GM19463 (cell line): ENCODE measurements around the gene CCDC28B.
"Not testable (repeated sequence)": the region's sequence is repeated elsewhere in the genome, so short reads cannot be mapped to it uniquely, and the experiment has no call there.

Experiments
- ATAC-seq: cut with Tn5 transposase; IDR thresholded peaks from one replicate; pipeline ENCODE4 v1.9.1; 2021; ENCODE audit warnings: mild to moderate bottlenecking, moderate library complexity; ENCODE audit not compliant: unreplicated experiment

The CCDC28B gene

DNA sequence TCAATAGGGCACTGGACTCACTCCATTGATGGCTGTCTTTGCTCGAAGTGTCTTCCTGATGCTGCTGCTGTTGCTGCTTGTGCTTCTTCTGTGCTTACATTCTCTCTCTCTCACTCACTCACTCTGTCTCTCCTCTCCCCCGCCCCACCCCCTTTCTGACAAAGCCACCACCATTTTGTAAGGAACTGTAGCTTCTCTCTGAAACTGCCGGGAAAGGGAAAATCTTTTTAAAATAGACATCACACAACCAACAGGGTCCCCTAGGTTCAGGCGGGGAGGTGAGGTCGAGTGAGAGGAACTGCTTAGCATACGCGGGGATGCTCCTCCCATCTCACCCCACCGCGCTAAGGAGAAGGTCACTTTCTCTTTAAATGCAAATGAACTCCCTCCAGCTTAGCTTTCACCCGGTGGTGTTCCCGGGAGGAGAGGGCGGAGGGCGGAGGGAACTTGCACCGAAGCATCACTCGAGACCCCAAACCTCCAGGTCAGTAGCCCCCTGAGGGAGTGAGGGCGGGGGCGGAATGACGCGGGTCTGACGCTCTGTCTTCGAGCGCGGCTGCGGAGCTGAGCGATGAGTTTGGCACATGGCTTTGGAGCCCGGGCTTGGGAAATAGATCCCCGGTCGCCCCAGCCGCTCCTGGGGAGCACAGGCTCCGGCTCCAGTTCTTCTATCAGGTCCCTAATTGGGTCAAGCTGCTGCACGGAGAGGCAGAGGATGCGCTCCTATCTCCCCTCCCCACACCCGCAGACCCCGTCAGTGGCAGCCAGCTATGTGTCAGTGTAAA lies at the start of gene CCDC28B:
Gene CCDC28B (plus strand): TSS at position 370 of the 785 bp plus-strand sequence. CDS start 1,341 bp downstream, outside the sequence.
- peak; percentile 42 for ATAC-seq

DNA sequence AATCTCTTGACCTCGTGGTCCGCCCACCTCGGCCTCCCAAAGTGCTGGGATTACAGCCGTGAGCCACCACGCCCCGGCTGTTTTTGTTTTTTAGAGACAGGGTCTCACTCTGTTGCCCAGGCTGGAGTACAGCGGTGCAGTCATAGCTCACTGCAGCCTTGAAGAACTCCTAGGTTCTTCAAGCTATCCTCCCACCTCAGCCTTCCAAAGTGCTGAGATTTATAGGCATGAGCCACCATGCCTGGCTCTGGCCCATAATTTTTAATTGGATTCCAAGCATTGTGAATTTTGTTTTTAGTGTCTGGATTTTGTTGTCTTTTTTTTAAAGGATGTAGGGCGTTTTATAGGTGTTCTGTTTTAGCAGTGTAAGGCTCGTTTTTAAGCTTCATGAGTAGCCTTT lies 49.5 kb upstream of the CCDC28B start:
- ATAC-seq: no peak

DNA sequence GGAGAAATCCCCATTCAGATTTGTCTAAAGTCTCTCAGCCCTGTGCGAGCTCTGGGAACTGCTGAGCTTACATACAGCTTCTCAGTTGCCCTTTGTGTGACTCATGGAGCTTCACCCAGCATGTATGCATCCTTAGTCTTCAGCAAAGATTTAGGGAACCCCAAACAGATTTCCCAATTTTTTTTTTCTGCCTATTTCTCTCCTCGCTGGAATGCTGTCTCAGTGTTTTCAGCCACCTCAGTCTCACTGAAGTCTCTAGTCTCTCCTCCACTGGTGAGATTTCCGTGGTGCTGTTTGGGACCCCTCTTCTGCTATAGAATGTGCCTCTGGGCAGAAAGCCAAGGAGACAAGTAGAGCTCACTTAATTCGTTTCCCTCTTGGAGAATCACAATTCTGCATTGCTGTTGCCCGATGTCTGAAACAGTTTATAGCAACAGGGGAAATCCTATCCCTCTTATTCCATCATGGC lies 49.0 kb upstream of the CCDC28B start:
- no peak for ATAC-seq

DNA sequence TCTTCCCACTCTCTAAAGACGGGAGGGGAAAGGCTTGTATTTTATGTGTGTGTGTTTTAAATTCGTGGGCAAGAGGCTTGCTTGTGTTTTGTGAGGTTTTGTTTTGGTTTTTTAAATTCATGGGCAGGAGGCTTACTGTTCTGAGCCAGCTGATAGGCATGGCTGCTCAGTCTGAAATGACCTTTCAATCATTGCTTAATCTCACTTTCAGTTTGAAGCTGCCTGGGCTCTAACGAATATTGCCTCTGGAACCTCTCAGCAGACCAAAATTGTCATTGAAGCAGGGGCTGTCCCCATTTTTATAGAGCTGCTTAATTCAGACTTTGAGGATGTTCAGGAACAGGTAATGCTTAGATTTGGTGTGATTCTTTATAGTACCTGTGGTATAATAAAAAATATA lies 41.2 kb upstream of the CCDC28B start:
- ATAC-seq: no peak

DNA sequence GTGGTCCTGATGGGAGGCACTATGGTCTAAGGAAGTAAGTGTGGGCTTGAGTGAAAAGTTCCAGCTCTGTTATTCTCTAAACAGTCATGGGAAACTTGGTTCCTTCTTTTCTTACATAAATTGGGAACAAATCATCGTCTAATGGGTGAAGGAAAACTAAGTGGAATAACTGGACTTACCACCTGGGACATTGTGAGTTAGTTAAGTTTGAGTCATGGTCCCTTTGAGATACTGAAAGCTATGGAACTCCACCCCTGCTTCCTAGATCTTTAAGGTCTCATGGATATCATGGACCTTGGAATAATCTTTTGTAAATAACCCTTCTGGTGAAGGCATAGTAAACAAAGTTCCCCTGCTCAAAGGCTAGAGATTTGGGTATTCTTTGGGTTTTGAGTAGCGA lies 37.0 kb upstream of the CCDC28B start:
- ATAC-seq: no peak

DNA sequence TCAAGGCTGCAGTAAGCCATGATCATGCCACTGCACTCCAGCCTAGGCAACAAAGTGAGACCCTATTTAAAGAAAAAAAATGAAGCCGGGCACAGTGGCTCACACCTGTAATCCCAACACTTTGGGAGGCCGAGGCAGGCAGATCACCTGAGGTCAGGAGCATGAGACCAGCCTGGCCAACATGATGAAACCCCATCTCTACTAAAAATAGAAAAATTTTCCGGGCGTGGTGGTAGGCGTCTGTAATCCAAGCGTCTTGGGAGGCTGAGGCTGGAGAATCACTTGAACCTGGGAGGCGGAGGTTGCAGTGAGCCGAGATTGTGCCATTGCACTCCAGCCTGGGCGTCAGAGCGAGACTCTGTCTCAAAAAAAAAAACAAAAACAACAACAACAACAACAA lies 34.8 kb upstream of the CCDC28B start:
- not testable (repeated sequence) for ATAC-seq

DNA sequence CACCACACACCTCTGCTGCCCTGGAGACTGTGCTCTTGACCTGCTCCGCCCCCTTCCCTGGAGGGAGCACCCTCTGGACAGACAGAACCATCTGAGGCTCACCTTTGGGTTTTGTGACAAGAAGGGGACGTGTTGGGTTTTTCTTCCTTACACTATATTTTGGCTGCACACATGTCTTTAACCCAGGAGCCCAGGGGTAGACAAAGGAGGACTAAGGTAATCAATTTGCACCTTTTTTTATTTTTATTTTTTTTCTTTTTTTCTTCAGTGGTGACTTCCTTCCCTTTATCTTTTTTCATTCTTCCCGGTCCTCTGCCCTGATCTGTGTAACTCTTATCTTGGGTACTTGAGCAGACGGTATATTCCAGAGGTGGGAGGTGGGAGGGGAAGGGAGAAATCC lies 29.4 kb upstream of the CCDC28B start:
- no peak for ATAC-seq

DNA sequence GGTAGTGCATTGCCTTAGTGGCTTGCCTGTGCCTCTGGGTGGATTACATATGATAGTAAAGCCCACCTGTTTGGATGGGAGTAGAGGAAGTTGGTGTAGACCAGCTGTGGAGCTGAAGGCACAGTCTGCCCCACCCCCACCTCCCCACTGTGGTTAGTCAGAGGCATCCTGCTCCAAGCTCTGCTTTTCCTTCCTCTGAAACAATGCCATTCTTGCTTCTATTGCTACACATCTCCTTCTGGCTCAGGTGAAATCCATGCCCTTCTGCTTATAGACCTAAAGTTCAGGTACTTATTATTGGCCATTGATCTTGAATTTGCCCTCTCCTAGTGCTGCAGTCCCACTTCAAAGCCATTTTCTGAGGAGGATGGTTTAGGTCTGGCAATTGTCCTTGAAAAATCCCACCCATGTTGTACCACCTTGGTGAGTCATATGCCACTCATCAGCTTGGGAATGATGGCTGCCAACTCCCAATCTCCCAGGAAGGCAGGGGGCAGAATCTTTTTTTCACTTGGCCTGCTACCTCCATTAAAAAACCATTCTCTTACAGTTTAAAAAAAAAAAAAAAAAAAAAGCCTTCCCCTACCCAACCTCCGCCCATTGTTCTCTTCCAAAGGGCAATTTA lies 27.7 kb upstream of the CCDC28B start:
- ATAC-seq: no peak

DNA sequence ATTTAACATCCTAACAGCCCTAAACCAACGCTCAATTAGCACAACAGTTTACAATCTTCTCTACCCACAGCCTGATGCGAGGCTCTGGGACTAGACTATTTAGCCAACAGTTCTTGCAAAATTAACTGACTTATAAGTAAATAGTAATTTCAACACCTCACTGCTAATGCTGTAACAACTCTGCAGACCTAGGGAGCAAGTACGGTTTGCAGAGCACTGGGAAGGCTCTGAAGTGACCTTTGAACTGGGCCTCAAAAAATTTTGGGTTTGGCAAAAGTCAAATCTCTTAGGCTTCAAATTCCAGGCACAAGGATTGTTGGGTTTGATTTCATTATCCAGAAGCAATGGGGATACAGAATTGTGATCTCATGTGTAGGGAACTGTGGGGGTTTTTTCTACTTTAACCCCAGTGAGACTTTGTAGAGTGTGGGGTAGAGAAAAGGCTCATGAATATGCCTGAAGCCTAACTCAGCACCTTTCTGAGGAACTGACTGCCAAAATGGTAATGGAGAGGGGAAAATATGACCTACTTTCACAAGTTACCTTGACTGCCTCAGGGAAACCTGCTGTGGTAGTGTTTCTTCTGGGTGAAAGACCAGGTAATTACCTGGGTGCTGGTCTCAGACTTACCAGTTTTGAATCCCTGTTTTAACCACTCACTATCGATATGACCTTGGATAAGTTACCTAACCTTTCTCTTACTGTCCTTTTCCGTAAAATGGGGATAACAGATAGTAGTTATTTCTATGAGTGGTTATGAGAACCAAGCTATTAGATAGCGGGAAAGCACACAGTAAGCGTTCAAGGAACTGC lies 21.8 kb upstream of the CCDC28B start:
- ATAC-seq: no peak

DNA sequence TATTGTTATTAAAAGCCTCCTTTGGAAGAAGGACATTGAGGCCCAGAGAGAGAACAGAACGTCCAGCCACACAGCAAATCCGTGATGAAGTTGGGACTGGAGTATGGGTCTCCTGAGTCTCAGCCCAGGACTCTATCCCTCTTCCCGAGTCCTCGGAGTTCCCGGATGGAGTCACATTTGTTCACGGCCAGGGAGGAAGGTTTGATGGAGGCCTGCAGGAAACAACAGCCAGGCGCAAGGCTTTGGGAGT lies 21.3 kb upstream of the CCDC28B start:
- ATAC-seq: no peak

DNA sequence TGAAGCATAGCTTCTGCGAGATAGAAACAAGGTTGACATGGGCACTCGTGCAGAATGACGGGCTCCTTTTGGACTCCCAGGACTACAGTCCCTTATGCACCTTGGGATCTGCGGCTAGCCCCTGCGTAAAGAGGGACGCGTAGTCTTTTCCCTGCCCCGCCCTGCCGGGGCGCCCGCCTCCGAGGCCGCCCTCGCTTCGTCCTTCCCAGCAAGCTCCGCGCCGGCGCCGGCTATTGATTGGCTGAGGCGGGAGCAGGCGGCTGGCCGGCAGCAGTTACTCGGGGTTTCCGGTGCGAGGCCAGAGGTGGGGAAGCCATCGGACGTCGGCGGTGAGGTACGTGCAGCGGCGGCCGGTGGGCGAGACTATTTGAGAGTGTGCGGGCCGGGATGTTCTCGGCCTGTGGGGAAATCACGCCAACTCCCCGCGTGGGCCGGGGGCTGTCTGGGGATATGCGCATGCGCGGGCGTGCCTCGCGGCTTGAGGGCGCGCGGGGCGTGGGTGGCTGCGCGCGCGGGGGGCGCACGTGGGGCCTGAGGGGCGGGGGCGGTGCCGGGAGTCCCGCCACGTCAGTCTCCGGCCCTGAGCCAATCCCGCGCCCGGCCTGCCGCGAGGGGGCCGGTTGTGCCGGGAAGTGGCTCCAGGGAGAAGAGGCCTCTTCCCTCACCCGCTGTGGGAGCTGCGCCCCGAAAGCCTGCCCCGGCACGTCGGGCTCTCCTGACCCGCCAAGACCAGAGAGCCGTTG lies 20.8 kb upstream of the CCDC28B start, which contains the start of gene TXLNA:
Gene TXLNA (plus strand): TSS at position 233 of the 743 bp plus-strand sequence. CDS start 671 bp downstream, outside the sequence.
- ATAC-seq: peak; percentile 92

DNA sequence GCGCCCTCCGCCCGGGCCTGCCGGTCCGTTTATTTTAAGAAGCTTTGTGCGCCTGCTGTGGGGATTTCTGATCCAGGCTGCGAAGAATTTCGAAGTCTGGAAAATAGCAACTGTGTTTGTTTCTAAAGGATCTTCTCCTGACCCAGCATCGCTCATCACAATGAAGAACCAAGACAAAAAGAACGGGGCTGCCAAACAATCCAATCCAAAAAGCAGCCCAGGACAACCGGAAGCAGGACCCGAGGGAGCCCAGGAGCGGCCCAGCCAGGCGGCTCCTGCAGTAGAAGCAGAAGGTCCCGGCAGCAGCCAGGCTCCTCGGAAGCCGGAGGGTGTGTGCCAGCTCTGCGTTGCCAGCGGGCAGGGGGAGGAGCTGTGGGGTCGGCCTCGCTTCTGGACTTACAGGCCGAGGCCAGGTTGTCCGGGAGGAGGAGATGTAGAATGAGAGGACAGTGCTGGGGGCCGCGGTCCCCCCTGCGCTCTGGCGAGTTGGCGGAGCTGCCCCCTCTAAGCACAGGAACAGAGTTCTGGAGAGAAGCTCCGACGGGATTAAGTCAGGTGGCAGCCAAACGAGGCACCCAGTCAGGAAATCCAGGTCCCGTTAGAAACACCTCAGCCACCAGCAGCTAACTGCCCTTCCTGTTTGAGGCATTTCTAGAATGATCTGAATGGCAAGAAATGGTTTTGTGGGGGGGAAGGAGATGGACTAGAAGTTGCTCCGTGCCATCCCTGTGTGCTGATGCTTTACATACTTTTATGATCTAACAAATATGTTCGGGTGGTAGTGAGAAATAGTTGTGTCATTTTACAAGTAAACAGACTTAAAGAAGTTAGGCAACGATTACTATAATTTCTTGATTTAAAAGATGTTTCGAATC lies 20.0 kb upstream of the CCDC28B start:
- ATAC-seq: no peak

DNA sequence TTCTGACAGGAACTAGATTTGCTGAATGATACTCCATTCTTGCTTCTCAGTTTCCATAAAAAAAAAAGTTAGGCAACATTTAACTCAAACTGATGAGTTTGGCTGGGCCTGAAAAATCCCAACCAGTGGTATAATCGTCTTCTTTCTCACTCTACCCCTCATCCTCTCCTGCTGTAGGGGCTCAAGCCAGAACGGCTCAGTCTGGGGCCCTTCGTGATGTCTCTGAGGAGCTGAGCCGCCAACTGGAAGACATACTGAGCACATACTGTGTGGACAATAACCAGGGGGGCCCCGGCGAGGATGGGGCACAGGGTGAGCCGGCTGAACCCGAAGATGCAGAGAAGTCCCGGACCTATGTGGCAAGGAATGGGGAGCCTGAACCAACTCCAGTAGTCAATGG lies 19.3 kb upstream of the CCDC28B start:
- no peak for ATAC-seq

DNA sequence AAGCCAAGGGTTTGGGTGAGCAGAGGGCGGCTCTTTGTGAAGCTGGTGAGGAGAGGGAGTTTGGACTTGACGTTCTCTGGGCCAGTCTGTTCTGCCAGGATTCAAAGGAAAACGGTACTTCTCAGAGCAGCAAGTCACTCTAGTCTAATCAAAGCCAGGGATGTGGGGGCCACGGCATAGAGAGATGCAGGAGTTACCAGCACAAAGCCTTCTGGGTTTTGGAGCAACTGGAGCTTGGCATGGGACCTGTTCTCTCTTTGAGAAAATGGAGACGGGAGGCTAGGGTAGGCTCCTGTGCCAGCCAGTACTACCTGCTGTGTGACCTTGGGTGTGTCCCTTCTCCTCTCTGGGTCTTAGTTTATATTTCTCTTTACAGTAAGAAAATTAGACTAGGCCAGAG lies 18.8 kb upstream of the CCDC28B start:
- no peak for ATAC-seq

DNA sequence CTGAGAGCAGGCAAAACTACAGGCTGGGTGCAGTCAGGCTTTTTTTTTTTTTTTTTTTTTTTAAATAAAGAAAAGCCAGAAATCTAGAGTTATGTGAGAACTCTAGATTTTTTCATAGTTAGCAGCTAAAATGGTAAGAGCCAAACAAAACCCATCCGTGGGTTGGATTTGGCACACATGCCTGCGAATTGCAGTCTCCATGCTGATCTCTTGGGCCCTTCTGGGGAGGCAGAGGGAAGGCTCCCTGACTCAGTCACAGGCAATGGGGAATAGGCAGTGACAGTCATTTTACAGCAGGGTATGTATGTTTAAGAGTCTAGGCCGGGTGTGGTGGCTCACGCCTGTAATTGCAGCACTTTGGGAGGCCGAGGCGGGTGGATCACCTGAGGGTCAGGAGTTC lies 18.3 kb upstream of the CCDC28B start:
- ATAC-seq: no peak

DNA sequence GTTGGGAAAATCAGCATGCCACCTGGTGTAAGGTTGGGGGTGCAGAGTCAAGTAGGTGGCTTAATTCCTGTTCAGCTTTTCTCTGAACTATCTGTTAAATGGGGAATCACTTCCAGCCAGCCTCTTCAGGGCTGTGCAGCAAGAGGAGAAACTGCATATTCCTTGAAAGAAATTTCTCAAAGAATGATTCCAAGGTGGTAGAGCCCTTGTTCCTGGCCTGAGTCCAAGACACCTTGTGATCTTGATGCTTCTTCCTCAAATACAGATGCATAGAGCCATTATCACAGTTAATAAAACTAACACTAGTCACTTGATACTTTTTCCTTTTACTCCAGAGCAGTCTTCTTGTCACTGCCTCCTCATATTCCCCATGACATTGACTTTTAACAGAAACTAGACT lies 15.7 kb upstream of the CCDC28B start:
- ATAC-seq: no peak

DNA sequence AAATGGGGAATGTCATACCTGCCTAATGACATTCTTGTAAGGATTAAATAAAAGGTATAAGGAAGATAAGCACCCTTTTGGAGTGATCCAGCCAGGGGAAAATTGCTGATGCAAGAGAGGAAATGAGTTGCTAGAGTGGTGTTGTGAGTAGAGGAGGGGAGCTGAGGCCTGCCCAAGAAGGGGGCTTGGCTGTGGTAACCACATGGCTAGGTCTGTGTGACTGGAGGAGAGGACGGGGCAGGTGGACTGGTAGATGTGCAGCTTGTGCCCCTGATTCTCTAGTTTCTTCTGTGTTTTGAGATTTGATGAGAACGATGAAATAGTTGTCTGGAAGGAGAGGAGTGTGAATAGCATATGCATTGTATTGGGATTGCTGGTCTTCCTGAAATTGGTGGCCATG lies 14.3 kb upstream of the CCDC28B start:
- no peak for ATAC-seq

DNA sequence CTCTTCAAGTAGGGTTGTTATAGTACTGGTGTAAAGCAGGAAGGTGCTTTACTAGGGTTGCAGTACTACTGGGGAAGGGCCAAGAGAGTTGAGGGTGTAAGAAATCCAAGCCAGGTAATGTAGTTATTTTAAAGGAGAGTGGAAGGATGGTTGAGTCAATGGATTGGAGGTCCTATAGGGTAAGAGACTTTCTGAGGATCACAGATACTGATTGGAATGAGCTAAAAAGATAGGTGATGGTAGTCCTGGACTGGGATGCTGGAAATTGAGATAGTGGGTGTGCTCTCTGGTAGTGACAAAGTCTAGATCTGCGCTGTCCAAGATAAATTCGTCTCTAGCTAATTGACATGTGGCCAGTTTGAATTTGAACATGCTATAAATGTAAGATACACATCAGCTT lies 13.9 kb upstream of the CCDC28B start:
- no peak for ATAC-seq

DNA sequence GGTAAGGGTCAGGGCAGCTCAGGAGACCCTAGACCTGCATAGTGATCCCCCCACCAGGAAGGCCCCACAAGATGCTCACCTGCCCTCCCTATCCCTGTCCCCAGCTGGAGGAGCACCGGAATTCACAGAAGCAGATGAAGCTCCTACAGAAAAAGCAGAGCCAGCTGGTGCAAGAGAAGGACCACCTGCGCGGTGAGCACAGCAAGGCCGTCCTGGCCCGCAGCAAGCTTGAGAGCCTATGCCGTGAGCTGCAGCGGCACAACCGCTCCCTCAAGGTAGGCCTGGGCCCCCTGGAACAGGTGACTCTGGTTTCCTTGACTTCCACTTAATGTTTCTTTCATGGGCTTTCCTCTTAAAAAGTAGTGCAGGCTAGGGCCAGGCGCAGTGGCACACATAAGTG lies 12.5 kb upstream of the CCDC28B start:
- no peak for ATAC-seq
